IPS-15b (cell line): ENCODE measurements around the gene C14orf93.

ENCODE experiments used
- H3K27me3 ChIP-seq: one replicate; pipeline ENCODE4 v1.6.1; 2013; ENCODE audit warnings: low read length; ENCODE audit not compliant: control insufficient read depth, insufficient read depth
- H3K36me3 ChIP-seq: one replicate; pipeline ENCODE4 v1.6.1; 2013; ENCODE audit warnings: low read length; ENCODE audit not compliant: control insufficient read depth, insufficient read depth
- H3K4me1 ChIP-seq: one replicate; pipeline ENCODE4 v1.6.1; 2013; ENCODE audit warnings: mild to moderate bottlenecking, low read length; ENCODE audit not compliant: control insufficient read depth, insufficient read depth
- H3K4me3 ChIP-seq: one replicate; pipeline ENCODE4 v1.5.1; 2013; ENCODE audit warnings: low read depth, low read length
- H3K9ac ChIP-seq: one replicate; pipeline ENCODE4 v1.6.1; 2013; ENCODE audit warnings: low read depth, mild to moderate bottlenecking, low read length
- H3K9me3 ChIP-seq: one replicate; pipeline ENCODE4 v1.6.1; 2013; ENCODE audit warnings: mild to moderate bottlenecking, low read length; ENCODE audit not compliant: control insufficient read depth, insufficient read depth

The C14orf93 gene

GRCh38 chr14:23009939-23010726, at the start of gene C14orf93:
TSS of gene C14orf93 (minus strand) at chr14:23010143. CDS start at chr14:22999023, 11,120 bp downstream.
- Histone ChIP-seq H3K9ac (peak within 1 kb of the TSS; percentile 49), H3K27me3 (no peaks in the 10 kb centered on the region), H3K36me3 (no peaks in the 10 kb centered on the region), H3K9me3 (no peaks in the 10 kb centered on the region), H3K4me3 (peak within 1 kb of the TSS; percentile 61), H3K4me1 (peaks cover 5% of the 10 kb centered on the region)

- Histone ChIP-seq H3K27me3 (peaks cover 3% of the 10 kb centered on the region), H3K4me3 (no peak overlapping the region), H3K9me3 (no peaks in the 10 kb centered on the region), H3K36me3 (peaks cover 46% of the 10 kb centered on the region), H3K4me1 (peaks cover 7% of the 10 kb centered on the region), H3K9ac (no peak overlapping the region)
Observed at GRCh38 chr14:23058654-23059504, 48.9 kb upstream of the C14orf93 start.

GRCh38 chr14:23057757-23058653, 48.1 kb upstream of the C14orf93 start:
- H3K4me1 ChIP-seq = peaks cover 7% of the 10 kb centered on the region
- peak overlapping the region; percentile 16 for H3K9ac ChIP-seq
- H3K36me3 ChIP-seq = peaks cover 38% of the 10 kb centered on the region
- peaks cover 3% of the 10 kb centered on the region for H3K27me3 ChIP-seq
- H3K9me3 ChIP-seq = no peaks in the 10 kb centered on the region
- peak overlapping the region; percentile 81 for H3K4me3 ChIP-seq

GRCh38 chr14:23056956-23057756, 47.2 kb upstream of the C14orf93 start, which contains the start of gene CDH24:
TSS of gene CDH24 (minus strand) at chr14:23057520. CDS start at chr14:23055733, 1,787 bp downstream.
- H3K4me3 ChIP-seq = peak within 1 kb of the TSS; percentile 81
- H3K9ac ChIP-seq = peak within 1 kb of the TSS; percentile 83
- peaks cover 29% of the 10 kb centered on the region for H3K36me3 ChIP-seq
- H3K27me3 ChIP-seq = peaks cover 3% of the 10 kb centered on the region
- peaks cover 7% of the 10 kb centered on the region for H3K4me1 ChIP-seq
- H3K9me3 ChIP-seq = no peaks in the 10 kb centered on the region

GRCh38 chr14:23056145-23056955, 46.4 kb upstream of the C14orf93 start:
- Histone ChIP-seq H3K27me3 (peaks cover 3% of the 10 kb centered on the region), H3K36me3 (peaks cover 26% of the 10 kb centered on the region), H3K9me3 (no peaks in the 10 kb centered on the region), H3K4me3 (peak overlapping the region; percentile 81), H3K9ac (no peak overlapping the region), H3K4me1 (peaks cover 7% of the 10 kb centered on the region)

GRCh38 chr14:23055621-23056144, 45.7 kb upstream of the C14orf93 start:
- Histone ChIP-seq H3K9me3 (no peaks in the 10 kb centered on the region), H3K9ac (no peak overlapping the region), H3K4me3 (peak overlapping the region; percentile 81), H3K36me3 (peaks cover 21% of the 10 kb centered on the region), H3K4me1 (peaks cover 7% of the 10 kb centered on the region), H3K27me3 (peaks cover 3% of the 10 kb centered on the region)

- Histone ChIP-seq H3K4me3 (no peak overlapping the region), H3K36me3 (peaks cover 16% of the 10 kb centered on the region), H3K9ac (no peak overlapping the region), H3K4me1 (peaks cover 7% of the 10 kb centered on the region), H3K9me3 (no peaks in the 10 kb centered on the region), H3K27me3 (peaks cover 3% of the 10 kb centered on the region)
Observed at GRCh38 chr14:23055147-23055550, 45.2 kb upstream of the C14orf93 start.

- no peak overlapping the region for H3K9ac ChIP-seq
- peaks cover 7% of the 10 kb centered on the region for H3K4me1 ChIP-seq
- H3K27me3 ChIP-seq = peaks cover 3% of the 10 kb centered on the region
- H3K9me3 ChIP-seq = no peaks in the 10 kb centered on the region
- H3K4me3 ChIP-seq = no peak overlapping the region
- H3K36me3 ChIP-seq = peaks cover 16% of the 10 kb centered on the region
Observed at GRCh38 chr14:23054000-23054811, 44.3 kb upstream of the C14orf93 start.

- no peaks in the 10 kb centered on the region for H3K9me3 ChIP-seq
- peaks cover 9% of the 10 kb centered on the region for H3K36me3 ChIP-seq
- H3K27me3 ChIP-seq = peaks cover 3% of the 10 kb centered on the region
- H3K4me3 ChIP-seq = no peak overlapping the region
- H3K4me1 ChIP-seq = peaks cover 7% of the 10 kb centered on the region
- no peak overlapping the region for H3K9ac ChIP-seq
Observed at GRCh38 chr14:23053426-23053825, 43.5 kb upstream of the C14orf93 start.
